CD4-positive, alpha-beta T cell treated with Interleukin-2 at 100 ng/mL for 4 hours (primary cell): ENCODE data around the gene ING5.
"Not testable (repeated sequence)": the region's sequence is repeated elsewhere in the genome, so short reads cannot be mapped to it uniquely, and the experiment has no call there.

Experiments
- DNase-seq: peaks from one replicate; pipeline ENCODE4 v3.0.0-alpha.2; 2020; ENCODE audit warnings: low spot score

The ING5 gene

DNA sequence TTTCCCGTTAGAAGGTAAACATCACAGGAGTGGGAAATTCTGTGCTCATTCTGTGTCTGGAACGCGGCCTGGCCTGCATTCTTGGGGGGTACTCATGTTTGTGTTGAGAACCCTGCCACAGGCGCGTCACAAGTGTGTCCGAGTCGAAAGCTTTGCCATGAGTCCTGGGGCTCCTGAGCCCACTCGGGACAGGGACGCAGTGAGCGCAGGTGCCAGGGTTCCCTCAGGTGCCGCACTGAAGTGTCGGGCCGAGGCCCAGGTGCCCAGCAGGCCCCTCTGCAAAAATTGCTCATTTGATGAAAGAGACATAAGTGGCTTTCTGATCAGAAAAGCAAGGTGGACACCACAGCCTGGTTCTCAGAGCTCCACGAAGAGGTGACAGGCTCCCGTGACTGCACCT, 37.3 kb downstream of the ING5 start:
- no peak for DNase-seq

DNA sequence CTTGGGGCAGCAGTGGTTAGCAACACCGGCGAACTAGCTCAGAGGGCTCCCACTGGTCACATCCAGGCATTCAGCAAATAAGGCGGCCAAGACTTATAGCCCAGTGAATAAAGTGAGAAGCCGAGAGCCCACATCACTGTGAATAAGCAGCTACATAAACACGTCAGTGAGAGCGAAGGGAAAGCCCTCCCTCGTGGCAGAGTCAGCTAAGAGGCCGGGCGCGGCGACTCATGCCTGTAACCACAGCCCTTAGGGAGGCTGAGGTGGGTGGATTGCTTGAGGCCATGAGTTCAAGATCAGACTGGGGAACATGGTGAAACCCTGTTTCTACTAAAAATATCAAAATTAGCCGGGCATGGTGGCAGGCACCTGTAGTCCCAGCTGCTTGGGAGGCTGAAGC, 37.8 kb downstream of the ING5 start:
- peak; percentile 31 for DNase-seq

- DNase-seq: peak; percentile 59
Observed at GRCh38 chr2:241741016-241741415, 39.2 kb downstream of the ING5 start.

GRCh38 chr2:241742320-241742939, 40.6 kb downstream of the ING5 start:
- DNase-seq: no peak

DNA sequence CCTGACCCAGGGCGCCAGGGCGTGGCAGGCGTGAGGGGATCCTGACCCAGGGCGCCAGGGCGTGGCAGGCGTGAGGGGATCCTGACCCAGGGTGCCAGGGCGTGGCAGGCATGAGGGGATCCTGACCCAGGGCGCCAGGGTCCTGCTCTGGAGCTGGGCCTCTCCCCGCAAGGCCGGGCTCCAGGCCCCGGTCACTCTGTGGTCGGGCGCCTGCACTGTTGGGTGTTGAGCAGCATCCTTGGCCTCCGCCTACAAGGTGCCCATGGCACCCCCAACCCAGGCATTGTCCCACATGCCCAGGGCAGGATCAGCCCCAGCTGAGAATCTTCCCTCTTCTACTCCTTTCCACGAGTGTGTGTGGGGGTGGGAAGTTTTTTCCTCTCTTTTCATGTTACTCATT, 41.2 kb downstream of the ING5 start:
- not testable (repeated sequence) for DNase-seq

DNA sequence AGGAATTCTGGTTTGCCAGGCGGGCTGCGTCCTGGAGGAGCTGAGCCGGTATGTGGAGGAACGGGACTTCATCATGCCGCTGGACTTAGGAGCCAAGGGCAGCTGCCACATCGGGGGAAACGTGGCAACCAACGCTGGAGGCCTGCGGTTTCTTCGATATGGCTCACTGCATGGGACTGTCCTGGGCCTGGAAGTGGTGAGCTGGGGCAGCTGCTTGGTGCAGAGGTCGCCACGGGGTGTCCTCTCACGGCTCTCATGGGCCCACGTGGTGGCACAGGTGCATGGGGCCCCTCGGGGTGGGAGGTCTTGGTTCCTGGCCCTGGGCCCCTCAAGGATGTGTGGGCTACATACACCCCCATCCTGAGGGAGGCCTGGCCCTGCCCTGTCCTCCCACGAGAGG, 41.8 kb downstream of the ING5 start:
- no peak for DNase-seq

- DNase-seq: no peak
Observed at GRCh38 chr2:241744028-241744754, 42.4 kb downstream of the ING5 start.

GRCh38 chr2:241745276-241745675, 43.4 kb downstream of the ING5 start:
- no peak for DNase-seq

DNA sequence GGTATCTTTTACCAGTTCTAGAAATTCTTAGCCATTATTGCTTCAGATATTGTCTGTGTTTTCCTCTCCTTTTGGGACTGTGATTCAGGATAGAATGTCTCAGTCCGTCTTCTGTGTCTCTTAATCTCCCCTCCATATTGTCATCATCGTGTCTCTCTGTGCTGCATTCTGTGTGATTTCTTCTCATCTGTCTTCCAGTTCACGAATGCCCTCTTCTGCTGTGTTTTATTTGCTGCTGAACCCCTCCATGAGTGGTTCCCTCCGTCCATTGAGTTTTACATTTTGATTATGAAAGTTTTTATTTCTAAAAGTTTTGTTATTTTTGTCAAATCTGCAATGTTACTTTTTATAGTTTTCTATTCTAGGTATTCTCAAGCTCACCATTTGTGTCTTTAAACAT, 44.2 kb downstream of the ING5 start:
- no peak for DNase-seq

DNA sequence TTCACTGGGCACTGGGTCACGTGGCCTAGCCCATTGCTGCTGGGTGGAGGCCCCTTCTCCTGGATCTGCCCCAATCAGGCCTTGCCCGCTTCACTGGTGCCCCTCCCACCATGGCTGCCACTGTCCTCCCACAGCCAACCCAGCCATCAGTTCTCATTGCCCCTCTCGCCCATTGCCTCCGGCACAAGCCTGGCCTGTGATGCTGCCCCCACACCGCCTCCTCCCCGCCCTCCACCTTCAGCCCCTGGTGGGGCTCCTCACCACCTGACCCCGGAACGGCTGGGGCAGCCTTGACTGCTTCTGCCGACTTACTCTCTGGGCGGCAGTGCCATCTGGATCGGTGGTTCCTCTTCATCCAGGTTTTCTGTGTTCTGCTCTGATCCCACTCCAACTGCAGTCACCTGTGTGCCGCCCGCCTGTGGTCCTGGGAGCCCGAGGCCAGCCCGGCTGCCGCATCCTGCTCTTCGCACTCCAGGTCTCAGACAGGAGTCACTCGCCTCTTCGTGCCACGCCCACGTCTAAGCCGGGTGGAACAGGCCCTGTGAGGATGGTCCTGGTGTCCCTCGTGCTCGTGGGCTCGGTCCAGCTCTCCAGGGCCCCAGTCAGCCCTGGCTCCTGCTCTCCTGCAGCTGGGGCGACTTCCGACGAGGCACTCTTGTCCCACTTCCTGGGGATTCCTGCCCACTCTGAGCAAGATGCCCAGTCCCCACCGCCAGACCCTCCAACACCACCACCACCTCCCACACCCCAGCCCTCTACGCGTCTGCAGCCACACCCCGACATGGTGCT, 46.8 kb downstream of the ING5 start:
- no peak for DNase-seq

DNA sequence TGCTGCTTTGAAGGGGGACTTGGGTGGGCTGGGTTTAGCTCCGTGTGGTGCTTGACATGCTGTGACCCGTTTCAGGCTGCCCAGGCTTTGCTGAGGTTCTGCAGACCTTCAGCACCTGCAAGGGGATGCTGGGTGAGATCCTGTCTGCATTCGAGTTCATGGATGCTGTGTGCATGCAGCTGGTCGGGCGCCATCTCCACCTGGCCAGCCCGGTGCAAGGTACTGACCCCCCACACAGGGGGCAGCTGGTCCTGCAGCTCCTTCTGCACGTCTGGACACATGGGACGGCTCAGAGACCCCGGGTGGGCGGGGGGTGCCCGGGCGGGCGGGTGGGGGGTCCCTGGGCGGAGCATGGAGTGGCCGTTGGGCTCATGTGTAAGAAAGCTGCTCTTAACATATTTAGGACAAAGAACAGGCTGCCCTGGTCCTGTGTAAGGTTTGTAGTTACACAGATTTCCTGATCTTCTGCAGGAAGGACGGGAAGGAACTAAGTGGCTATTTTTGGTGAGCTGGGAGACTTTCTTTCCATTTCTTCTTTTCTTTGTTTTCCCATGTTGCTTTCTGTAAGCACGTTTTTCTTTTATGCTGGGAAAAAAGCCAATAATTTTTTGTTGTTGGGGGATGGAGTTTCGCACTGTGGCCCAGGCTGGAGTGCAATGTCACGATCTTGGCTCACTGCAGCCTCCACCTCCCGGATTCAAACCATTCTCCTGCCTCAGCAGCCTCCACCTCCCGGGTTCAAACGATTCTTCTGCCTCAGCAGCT, 48.4 kb downstream of the ING5 start:
- no peak for DNase-seq

DNA sequence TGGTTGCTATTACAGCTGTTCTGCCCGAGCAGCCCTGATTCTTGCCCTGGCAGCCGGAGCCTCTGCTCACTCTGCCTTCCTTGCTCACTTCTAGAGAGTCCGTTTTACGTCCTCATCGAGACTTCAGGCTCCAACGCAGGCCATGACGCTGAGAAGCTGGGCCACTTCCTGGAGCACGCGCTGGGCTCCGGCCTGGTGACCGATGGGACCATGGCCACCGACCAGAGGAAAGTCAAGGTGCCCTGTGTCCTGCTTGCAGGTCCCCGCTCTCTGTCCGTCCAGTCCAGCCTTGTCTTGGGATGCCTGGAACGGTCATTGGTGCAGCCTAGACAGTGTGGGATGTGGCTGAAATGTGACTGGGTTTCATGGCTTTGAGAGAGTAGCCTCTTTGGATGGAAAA, 49.3 kb downstream of the ING5 start:
- DNase-seq: no peak

DNA sequence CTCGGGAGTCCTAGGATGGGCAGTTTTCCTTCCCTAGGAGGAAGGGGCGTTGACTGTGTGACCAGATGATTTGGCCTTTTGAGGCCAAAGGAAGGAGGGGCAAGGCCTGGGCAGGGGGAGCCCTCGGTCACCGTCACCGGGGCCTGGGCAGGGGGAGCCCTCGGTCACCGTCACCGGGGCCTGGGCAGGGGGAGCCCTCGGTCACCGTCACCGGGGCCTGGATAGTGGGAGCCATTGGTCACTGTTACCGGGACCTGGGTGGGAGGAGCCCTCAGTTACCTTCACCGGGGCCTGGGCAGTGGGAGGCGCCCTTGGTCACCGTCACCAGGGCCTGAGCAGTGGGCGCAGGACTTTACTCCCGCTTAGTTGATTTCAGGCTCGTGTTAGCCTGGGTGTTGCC, 49.9 kb downstream of the ING5 start:
- DNase-seq: no peak

DNA sequence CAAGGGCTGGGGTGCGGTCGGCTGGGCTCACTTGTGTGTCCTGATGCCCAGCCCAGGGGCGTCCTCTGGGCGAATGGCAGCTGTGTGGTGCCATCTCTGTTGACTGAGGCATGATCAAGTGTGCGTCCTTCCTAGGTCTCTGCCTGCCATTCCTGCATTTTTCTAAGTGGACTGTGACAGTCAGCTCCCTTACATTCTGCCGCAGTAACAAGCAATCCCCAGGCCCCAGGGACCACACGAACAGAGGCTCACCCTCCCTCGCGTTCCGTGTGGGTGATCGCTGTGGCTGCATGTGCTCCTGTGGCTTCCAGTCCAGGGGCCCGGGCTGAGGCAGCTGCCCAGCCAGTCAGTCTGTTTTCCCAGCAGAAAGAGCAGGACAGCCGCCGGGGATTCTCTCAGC, 50.4 kb downstream of the ING5 start:
- DNase-seq: no peak

DNA sequence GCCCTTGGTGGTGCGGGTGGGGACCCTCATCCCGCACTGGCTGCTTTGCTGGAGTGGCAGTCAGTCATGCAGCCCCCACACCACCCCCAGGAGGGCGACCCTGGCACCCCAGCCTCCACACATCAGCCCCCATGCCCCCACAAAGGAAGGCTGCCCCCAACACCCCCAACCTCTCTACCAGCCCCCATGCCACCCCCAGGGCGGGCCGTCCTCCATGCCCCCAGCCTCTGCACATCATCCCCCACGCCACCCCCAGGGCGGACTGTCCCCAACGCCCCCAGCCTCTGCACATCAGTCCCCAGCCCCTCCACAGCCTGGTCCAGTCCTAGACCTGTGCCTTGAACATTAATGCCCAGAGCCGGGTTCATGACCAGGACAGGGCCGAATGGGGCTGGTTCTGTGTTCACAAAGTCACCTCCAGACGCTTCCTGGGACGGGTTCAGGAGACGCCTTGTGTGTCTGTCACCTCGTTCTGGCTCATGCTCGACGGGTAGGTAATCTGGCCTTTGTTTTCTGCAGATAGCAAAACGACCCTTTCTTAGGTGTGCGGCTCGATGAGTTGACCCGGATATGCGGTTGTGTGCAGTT, 50.9 kb downstream of the ING5 start:
- no peak for DNase-seq

DNA sequence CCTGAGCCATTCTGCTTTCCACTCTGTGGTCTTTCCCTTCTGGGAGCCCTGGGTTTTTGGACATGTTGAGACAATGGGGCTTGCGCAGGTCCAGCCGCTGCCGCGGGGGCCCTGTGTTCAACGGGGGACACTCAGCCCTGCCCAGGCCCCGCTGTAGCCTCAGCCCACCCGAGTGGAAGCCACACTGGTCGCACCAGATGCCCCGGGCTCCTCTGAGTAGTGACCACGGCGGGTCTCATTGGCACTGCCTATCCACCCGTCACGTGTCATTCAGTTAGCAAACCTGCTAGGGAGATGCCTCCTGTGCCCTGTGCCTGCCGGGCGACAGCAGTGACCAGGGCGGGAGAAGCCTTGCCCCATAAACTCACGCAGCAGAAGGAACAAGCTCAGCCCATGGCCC, 51.7 kb downstream of the ING5 start:
- no peak for DNase-seq

DNA sequence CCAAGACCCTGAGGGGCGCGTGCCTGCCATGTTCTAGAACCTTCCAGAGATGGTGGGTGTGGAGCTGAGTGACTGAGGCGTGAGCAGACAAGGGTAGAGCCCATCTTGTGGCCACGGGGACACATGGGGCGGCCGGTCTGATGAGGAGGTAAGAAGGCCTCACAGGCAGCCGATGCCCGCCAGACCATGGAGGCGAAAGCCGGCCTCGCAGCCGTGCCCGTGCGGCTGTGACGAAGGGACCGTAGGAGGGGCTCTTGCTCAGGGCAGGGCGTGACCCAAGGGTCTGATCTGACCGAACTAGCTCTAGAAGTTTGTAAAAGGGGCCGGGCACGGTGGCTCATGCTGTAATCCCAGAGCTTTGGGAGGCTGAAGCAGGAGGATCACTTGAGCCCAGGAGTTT, 52.2 kb downstream of the ING5 start:
- DNase-seq: no peak

DNA sequence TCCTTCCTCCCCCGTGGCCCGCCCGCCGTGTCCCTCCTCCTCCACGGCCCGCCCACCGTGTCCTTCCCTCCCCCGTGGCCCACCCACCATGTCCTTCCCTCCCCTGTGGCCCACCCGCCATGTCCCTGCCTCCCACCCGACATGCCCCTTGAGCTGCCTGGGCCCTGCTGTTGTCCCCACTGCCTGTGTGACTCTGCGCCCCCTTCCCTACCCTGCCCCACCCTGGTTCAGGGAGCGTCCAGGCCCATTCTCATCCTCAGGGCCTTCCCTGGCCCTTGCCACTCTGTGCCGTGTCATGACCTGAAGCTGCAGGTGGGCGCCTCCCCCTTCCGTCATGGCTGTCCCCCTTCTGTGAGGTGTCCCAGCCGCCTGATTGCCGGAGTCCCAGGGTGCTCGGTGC, 53.3 kb downstream of the ING5 start:
- DNase-seq: no peak

- DNase-seq: no peak
Observed at GRCh38 chr2:241755777-241756176, 53.9 kb downstream of the ING5 start.

- DNase-seq: no peak
Observed at GRCh38 chr2:241759067-241759807, 57.4 kb downstream of the ING5 start.

GRCh38 chr2:241759893-241760292, 58.1 kb downstream of the ING5 start:
- DNase-seq: not testable (repeated sequence)
